Heart left ventricle (tissue), 16 donors: ENCODE results near the gene CDC25A. TPM values are rescaled to one million over a fixed set of nuclear protein-coding genes. Genes with fewer than 3 reads are reported as not detected.

Source experiments
- ATAC-seq, 4 donors: fragments of 200-7000 bp; cut with Tn5 transposase; one replicate each; pipeline ENCODE4 v1.9.1; 2020 to 2022; ENCODE audit warnings: moderate library complexity in 4 of 4, mild to moderate bottlenecking in 3 of 4, moderate number of reproducible peaks in 1 of 4
- DNase-seq, 5 donors: peaks; one replicate each; pipeline ENCODE4 v3.0.0-alpha.2; 2020
- H3K27ac ChIP-seq, 12 donors: fragments of 200-600 bp; sonication (generic) in 4 of 12; one replicate each; pipeline versions ENCODE4 v1.5.0 to v1.8.0; 2016 to 2022; ENCODE audit warnings: mild to moderate bottlenecking in 2 of 12
- H3K27me3 ChIP-seq, 9 donors: fragments of 200-600 bp; sonication (generic) in 2 of 9; one replicate each; pipeline versions ENCODE4 v1.5.1 to v1.8.0; 2016 to 2022; ENCODE audit warnings: mild to moderate bottlenecking in 3 of 9
- H3K36me3 ChIP-seq, 9 donors: fragments of 200-600 bp; sonication (generic) in 2 of 9; one replicate each; pipeline versions ENCODE4 v1.5.0 to v1.8.0; 2018 to 2022; ENCODE audit warnings: mild to moderate bottlenecking in 2 of 9
- H3K4me1 ChIP-seq, 12 donors: fragments of 200-600 bp; sonication (generic) in 4 of 12; one replicate each; pipeline versions ENCODE4 v1.5.0 to v1.8.0; 2016 to 2022; ENCODE audit warnings: mild to moderate bottlenecking in 3 of 12
- H3K4me3 ChIP-seq, 12 donors: fragments of 200-600 bp; sonication (generic) in 4 of 12; one replicate each; pipeline versions ENCODE4 v1.5.0 to v1.8.0; 2017 to 2022; ENCODE audit warnings: mild to moderate bottlenecking in 9 of 12, moderate library complexity in 4 of 12
- H3K9me3 ChIP-seq, 12 donors: fragments of 200-600 bp; sonication (generic) in 4 of 12; one replicate each; pipeline versions ENCODE4 v1.5.0 to v1.8.0; 2016 to 2022; ENCODE audit warnings: mild to moderate bottlenecking in 1 of 12
- CTCF ChIP-seq, 12 donors: fragments of 200-600 bp; sonication (generic) in 4 of 12; IDR thresholded peaks; one replicate each; pipeline versions ENCODE4 v1.5.0 to v1.8.0; 2018 to 2022; ENCODE audit warnings: antibody characterized with exemption in 12 of 12, mild to moderate bottlenecking in 5 of 12
- POLR2A ChIP-seq, 2 donors: fragments of 450-650 bp; IDR thresholded peaks; one replicate each; pipeline ENCODE4 v1.6.1; 2017; ENCODE audit warnings: antibody characterized with exemption in 2 of 2, mild to moderate bottlenecking in 2 of 2, moderate library complexity in 2 of 2
- WGBS, 4 donors: extraction: QIAGEN DNeasy Blood & Tissue Kit in 2 of 4; methylation state at CpG; one replicate each; pipeline versions ENCODE4 v1.1.5 to v1.1.7; 2013 to 2018; 5-methylcytosine and 5-hydroxymethylcytosine counted together
- intact Hi-C, 10 donors: fragments of 100-400 bp; cut with DNase I; formaldehyde crosslinking; loops; one replicate each; pipeline versions ENCODE4 v1.11.1 to v1.14.2; 2022
- polyA plus RNA-seq, 2 donors: library from polyadenylated mRNA; stranded (reverse); fragments of 200-250 nt; gene quantifications; one replicate each; pipeline ENCODE4 v1.2.3, GENCODE V29; 2013
- total RNA-seq, 9 donors: library from RNA; depleted of rRNA in 2 of 9; stranded (reverse); fragments of >200 nt in 2 of 9; fragmentation: NEBNext Ultra II Directional in 3 of 9; extraction: Animal tissue kit (Norgen Biotek cat#: 25700) in 3 of 9; gene quantifications; one replicate each; pipeline versions ENCODE4 v1.1.0 to v1.2.4, GENCODE V29; 2016 to 2023
- donor health status: ischemic (EF 13 %, LVEDD 7.1; RV severe dilation, severe dysfunction).
- donor health status: healthy with polysubstance abuse.
- donor health status: DM: no; HTN: yes; CAD: no.
- donor health status: DM: no; HTN: no; CAD: no.
- donor health status: ischemic (EF 25% LVEDD 6.9; RV normal size, moderate dysfunction).
- donor health status: ischemic (EF 25% LVEDD 5.7; RV mildly dilated, moderate dysfunction).
- donor health status: healthy.
- donor health status: DM: yes; HTN: yes; CAD: no.
- donor health status: ischemic (EF 35%, LVEDD 5.7; RV mildly dilated, moderate dysfunction).
- donor health status: nonischemic (EF 11% LVEDD 7.7; RV severe dilation, severe dysfunction).
- donor health status: DM: yes; HTN: yes; CAD: no.
- donor health status: PGD.
- donor health status: ischemic (EF 29% LVEDD 5.4; RV normal size, mild dysfunction).
- donor health status: nonischemic (EF 23%, LVEDD 6.1; RV moderate dilation, normal function).

CDC25A gene
- total and polyA plus RNA-seq, 11 donors, result 0.42 to 3.6 (median 1.00) TPM

DNA sequence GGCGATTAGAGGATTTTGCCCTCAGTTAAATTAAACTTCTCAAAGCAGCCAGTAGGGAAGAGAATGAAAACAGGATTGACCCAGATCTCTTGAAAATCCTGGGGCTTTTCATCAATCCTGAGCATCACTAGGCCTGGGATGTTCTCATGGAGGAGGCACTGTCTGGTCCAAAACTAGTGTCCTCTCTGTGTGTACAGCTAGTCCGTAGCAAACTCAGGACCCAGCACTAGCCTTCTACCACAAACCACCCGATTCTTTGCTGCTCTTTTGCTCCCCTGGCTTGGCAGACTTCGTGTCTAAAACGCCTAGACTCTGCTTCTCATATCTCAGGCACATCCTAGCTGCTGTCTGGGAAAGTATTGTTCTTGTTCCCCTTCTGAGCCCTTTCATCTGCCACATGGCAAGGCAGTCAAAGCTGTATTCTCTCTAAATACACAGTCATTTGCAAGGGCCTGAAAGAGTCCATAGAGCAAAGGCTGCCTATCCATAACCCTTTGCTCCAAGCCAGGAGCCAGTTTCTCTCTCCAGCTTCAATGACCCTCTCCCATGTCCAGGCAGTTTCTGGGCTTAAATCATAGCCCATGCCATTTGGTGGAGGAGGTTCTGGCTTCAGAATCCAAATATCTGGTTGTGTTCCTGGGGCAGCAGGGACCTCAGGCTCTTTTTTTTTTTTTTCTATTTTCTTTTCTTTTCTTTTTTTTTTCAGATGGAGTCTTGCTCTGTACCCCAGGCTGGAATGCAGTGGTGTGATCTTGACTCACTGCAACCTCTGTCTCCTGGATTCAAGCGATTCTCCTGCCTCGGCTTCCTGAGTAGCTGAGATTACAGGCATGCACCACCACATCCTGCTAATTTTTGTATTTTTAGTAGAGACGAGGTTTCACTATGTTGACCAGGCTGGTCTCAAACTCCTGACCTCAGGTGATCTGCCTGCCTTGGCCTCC, 52.4 kb downstream of the CDC25A start:
- intact Hi-C loops, result loop anchor here in 1 of 10 donors (5.0 kb wide), 1 partner anchor 44 kb away; no protein-coding TSS in a partner anchor
- H3K27ac ChIP-seq, result peak overlapping the region in 1 of 12 donors; percentile 16
- no peaks in the 10 kb centered on the region for H3K27me3 ChIP-seq
- no peak overlapping the region for H3K4me3 ChIP-seq
- 74 to 83% (median 80%) methylated on average over 8 of the region's 8 CpGs for whole genome bisulfite sequencing, 4 donors
- H3K36me3 ChIP-seq, result no peaks in the 10 kb centered on the region
- DNase-seq (no peak), ATAC-seq (no peak)
- no peaks in the 10 kb centered on the region for H3K9me3 ChIP-seq
- peaks cover 0 to 26% (median 16%) of the 10 kb centered on the region in 12 donors for H3K4me1 ChIP-seq
- TF ChIP-seq POLR2A (IDR thresholded peaks at IDR 0.05) (no peak), CTCF (IDR thresholded peaks at IDR 0.05) (no peak)

DNA sequence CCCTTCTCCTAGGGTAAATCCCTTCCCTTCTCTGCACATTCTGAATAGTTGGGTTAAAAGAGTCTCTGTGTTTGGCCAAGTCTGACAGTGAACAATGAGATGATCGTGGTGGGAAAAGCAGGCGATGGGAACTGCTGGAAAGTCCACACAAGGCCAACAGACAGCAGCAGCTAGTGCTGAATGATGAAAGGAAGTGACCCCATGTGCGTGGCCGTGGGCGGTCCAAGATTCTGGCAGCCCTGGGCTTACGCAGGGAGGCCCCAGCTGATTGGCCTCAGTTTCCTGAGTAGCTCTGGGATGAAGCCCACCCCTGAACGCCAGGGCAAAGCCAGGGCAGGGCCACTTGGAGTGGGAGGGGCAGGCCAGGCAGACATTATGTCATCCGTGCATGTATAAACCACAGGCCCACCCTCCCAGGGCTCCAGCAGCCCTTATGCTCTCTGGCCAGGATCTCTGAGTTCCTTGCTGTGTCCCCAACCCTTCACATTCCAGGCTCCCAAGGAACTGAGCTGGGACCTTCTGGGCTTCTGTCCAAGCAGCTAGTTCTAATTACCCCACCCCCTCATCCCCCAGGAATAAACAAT, 57.8 kb downstream of the CDC25A start:
- intact Hi-C loops, result loop anchor here in 3 of 10 donors (1.0 to 5.0 kb wide), 3 partner anchors 42 to 43 kb away; no protein-coding TSS in a partner anchor
- H3K9me3 ChIP-seq, result no peaks in the 10 kb centered on the region
- 36 to 58% (median 46%) methylated on average over 8 of the region's 8 CpGs for WGBS, 4 donors
- H3K27ac ChIP-seq, result peak overlapping the region; percentile 68 to 91 (median 83)
- H3K4me1 ChIP-seq, result peaks cover 0 to 31% (median 22%) of the 10 kb centered on the region in 12 donors
- no peak for TF ChIP-seq CTCF (IDR thresholded peaks at IDR 0.05)
- no peak for TF ChIP-seq POLR2A (IDR thresholded peaks at IDR 0.05)
- no peaks in the 10 kb centered on the region for H3K27me3 ChIP-seq
- DNase-seq (peak; percentile 89 to 94 (median 91)), ATAC-seq (peak; percentile 95 to 98 (median 98))
- H3K4me3 ChIP-seq, result peak overlapping the region in 3 of 12 donors; percentile 2 to 26 (median 8)
- no peaks in the 10 kb centered on the region for H3K36me3 ChIP-seq

DNA sequence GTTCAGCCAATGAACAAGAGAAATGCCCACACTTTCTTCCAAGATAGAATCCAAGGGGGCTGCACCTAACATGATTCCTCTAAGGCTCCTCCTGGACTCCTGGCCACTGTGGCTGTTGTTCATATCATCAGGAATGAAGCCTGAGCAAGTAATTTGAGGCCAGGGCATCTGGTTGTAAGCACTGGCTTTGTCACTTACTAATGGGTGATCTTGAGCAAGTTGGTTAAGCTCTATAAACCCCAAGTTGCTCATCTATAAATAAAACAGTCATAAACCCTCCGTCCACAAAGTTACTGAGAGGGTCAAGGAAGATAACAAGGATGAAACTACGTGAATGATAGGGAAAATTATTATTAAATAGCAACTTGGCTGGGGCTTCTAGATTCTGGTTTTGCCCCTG, 58.3 kb downstream of the CDC25A start:
- 57 to 63% (median 60%) methylated on average over 2 of the region's 2 CpGs for WGBS, 4 donors
- ATAC-seq (peak in 1 of 4 donors; percentile 5), DNase-seq (no peak)
- intact Hi-C loops, result loop anchor here in 3 of 10 donors (1.0 to 5.0 kb wide), 3 partner anchors 41 to 43 kb away; no protein-coding TSS in a partner anchor
- H3K36me3 ChIP-seq, result no peaks in the 10 kb centered on the region
- no peaks in the 10 kb centered on the region for H3K9me3 ChIP-seq
- no peaks in the 10 kb centered on the region for H3K27me3 ChIP-seq
- H3K27ac ChIP-seq, result peak overlapping the region; percentile 68 to 91 (median 83)
- H3K4me1 ChIP-seq, result peaks cover 0 to 31% (median 22%) of the 10 kb centered on the region in 12 donors
- no peak overlapping the region for H3K4me3 ChIP-seq
- no peak for TF ChIP-seq POLR2A (IDR thresholded peaks at IDR 0.05)
- no peak for TF ChIP-seq CTCF (IDR thresholded peaks at IDR 0.05)

GRCh38 chr3:48128774-48129173, 59.4 kb downstream of the CDC25A start:
- TF ChIP-seq CTCF (IDR thresholded peaks at IDR 0.05) (no peak), POLR2A (IDR thresholded peaks at IDR 0.05) (no peak)
- H3K4me1 ChIP-seq, result peaks cover 0 to 31% (median 22%) of the 10 kb centered on the region in 12 donors
- no peak overlapping the region for H3K4me3 ChIP-seq
- ATAC-seq (no peak), DNase-seq (no peak)
- intact Hi-C loops, result no loop called here
- peak overlapping the region in 2 of 12 donors; percentile 82 to 89 for H3K27ac ChIP-seq
- WGBS, 4 donors, result 94 to 100% (median 97%) methylated on average over 1 of the region's 1 CpG
- H3K27me3 ChIP-seq, result no peaks in the 10 kb centered on the region
- H3K36me3 ChIP-seq, result no peaks in the 10 kb centered on the region
- H3K9me3 ChIP-seq, result no peaks in the 10 kb centered on the region
